ENCODE results near the gene DYNLT2B. TPM values are rescaled to one million over a fixed set of nuclear protein-coding genes. Genes with fewer than 3 reads are reported as not detected.

Gene DYNLT2B
- total and polyA plus RNA-seq, 4 donors: 2.5 to 22.4 (median 13.7) TPM

- no peak for ATAC-seq (ENCODE audit: insufficient read depth, low FRiP score)
- Histone ChIP-seq H3K4me3 (no peak overlapping the region), H3K27me3 (ENCODE audit: control insufficient read depth in 3 of 3, insufficient read depth in 3 of 3, low read length in 2 of 3) (no peaks in the 10 kb centered on the region), H3K9me3 (ENCODE audit: control insufficient read depth in 4 of 4, insufficient read depth in 3 of 4, low read length in 3 of 4) (no peaks in the 10 kb centered on the region), H3K27ac (ENCODE audit: low read depth in 1 of 2, low read length in 1 of 2) (no peak overlapping the region), H3K36me3 (ENCODE audit: control insufficient read depth in 4 of 4, insufficient read depth in 4 of 4, low read length in 4 of 4) (peaks cover 0 to under 1% (median 0%) of the 10 kb centered on the region in 4 donors), H3K4me1 (ENCODE audit: control insufficient read depth in 5 of 5, insufficient read depth in 5 of 5, low read length in 5 of 5) (peaks cover 0 to 36% (median 12%) of the 10 kb centered on the region in 5 donors), H3K9ac (ENCODE audit: insufficient read depth in 1 of 2, low read length in 2 of 2) (no peak overlapping the region)
- no peak for DNase-seq
- WGBS, 2 donors: 87 to 96% methylated on average over 4 of the region's 4 CpGs
- TF ChIP-seq, protein P1, sequence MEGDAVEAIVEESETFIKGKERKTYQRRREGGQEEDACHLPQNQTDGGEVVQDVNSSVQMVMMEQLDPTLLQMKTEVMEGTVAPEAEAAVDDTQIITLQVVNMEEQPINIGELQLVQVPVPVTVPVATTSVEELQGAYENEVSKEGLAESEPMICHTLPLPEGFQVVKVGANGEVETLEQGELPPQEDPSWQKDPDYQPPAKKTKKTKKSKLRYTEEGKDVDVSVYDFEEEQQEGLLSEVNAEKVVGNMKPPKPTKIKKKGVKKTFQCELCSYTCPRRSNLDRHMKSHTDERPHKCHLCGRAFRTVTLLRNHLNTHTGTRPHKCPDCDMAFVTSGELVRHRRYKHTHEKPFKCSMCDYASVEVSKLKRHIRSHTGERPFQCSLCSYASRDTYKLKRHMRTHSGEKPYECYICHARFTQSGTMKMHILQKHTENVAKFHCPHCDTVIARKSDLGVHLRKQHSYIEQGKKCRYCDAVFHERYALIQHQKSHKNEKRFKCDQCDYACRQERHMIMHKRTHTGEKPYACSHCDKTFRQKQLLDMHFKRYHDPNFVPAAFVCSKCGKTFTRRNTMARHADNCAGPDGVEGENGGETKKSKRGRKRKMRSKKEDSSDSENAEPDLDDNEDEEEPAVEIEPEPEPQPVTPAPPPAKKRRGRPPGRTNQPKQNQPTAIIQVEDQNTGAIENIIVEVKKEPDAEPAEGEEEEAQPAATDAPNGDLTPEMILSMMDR (IDR thresholded peaks at IDR 0.05; ENCODE audit: control extremely low read depth, extremely low read depth): no peak
Measured at GRCh38 chr3:196281962-196282361, 36.1 kb downstream of the DYNLT2B start.

GRCh38 chr3:196280689-196281440 is 37.2 kb downstream of the DYNLT2B start:
- Histone ChIP-seq H3K36me3 (ENCODE audit: control insufficient read depth in 4 of 4, insufficient read depth in 4 of 4, low read length in 4 of 4) (no peaks in the 10 kb centered on the region), H3K9me3 (ENCODE audit: control insufficient read depth in 4 of 4, insufficient read depth in 3 of 4, low read length in 3 of 4) (no peaks in the 10 kb centered on the region), H3K4me1 (ENCODE audit: control insufficient read depth in 5 of 5, insufficient read depth in 5 of 5, low read length in 5 of 5) (peaks cover 0 to 33% (median 6%) of the 10 kb centered on the region in 5 donors), H3K9ac (ENCODE audit: insufficient read depth in 1 of 2, low read length in 2 of 2) (no peak overlapping the region), H3K27ac (ENCODE audit: low read depth in 1 of 2, low read length in 1 of 2) (peak overlapping the region in 1 of 2 donors; percentile 56), H3K4me3 (no peak overlapping the region), H3K27me3 (ENCODE audit: control insufficient read depth in 3 of 3, insufficient read depth in 3 of 3, low read length in 2 of 3) (no peaks in the 10 kb centered on the region)
- WGBS, 2 donors: 80 to 82% methylated on average over 7 of the region's 7 CpGs
- TF ChIP-seq, protein P1 (IDR thresholded peaks at IDR 0.05; ENCODE audit: control extremely low read depth, extremely low read depth): no peak
- DNase-seq: no peak
- ATAC-seq (ENCODE audit: insufficient read depth, low FRiP score): no peak

DNA sequence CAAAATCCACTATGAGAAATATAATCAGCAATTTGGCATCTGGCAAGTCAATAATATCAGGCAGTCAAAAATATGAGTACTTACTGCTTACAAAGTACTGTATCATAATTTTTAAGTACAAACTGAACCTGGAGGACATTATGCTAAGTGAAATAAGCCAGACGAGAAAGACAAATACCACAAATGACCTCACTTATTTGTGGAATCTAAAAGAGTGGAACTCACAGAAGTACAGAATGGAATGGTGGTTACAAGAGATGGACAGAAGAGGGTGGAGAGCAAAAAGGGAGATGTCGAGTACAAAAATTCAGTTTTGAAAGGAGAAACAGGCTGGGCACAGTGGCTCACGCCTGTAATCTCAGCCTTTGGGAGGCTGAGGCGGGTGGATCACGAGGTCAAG is 42.9 kb downstream of the DYNLT2B start:
- no peak for ATAC-seq (ENCODE audit: insufficient read depth, low FRiP score)

More for the DNA sequence above, 42.9 kb downstream of the DYNLT2B start:
- Histone ChIP-seq H3K4me1 (ENCODE audit: control insufficient read depth in 5 of 5, insufficient read depth in 5 of 5, low read length in 5 of 5) (peaks cover 0 to 9% (median 0%) of the 10 kb centered on the region in 5 donors), H3K27me3 (ENCODE audit: control insufficient read depth in 3 of 3, insufficient read depth in 3 of 3, low read length in 2 of 3) (no peaks in the 10 kb centered on the region), H3K9me3 (ENCODE audit: control insufficient read depth in 4 of 4, insufficient read depth in 3 of 4, low read length in 3 of 4) (no peaks in the 10 kb centered on the region), H3K36me3 (ENCODE audit: control insufficient read depth in 4 of 4, insufficient read depth in 4 of 4, low read length in 4 of 4) (peaks cover 4 to 12% (median 7%) of the 10 kb centered on the region in 4 donors), H3K4me3 (no peak overlapping the region), H3K27ac (ENCODE audit: low read depth in 1 of 2, low read length in 1 of 2) (no peak overlapping the region), H3K9ac (ENCODE audit: insufficient read depth in 1 of 2, low read length in 2 of 2) (no peak overlapping the region)
- TF ChIP-seq, protein P1 (IDR thresholded peaks at IDR 0.05; ENCODE audit: control extremely low read depth, extremely low read depth): no peak
- no peak for DNase-seq
- WGBS, 2 donors: 92 to 98% methylated on average over 5 of the region's 5 CpGs
